ENCODE results near the gene ACE. TPM values are rescaled to one million over a fixed set of nuclear protein-coding genes. Genes with fewer than 3 reads are reported as not detected.

ACE gene
- total RNA-seq, 5 donors from 2014 or later (not counting 1 experiment from before 2014, with no cell fraction given), result 4.1 to 37.0 (median 12.8) TPM

DNA sequence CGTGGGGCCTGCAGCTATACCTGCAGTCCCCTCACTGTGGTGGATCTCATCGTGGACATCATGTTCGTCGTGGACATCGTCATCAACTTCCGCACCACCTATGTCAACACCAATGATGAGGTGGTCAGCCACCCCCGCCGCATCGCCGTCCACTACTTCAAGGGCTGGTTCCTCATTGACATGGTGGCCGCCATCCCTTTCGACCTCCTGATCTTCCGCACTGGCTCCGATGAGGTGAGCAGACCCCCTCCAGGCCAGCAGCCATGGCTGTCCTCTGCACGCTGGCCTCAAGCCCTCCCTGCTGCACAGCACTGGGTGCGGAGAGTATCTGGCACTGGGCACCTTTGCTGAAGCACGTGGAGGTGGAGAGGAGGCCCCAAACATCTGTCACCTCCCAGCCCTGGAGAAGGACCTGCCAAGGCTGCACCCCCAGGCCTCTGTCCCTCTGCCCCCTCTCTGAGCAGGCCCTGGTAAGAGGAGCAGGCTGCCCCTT is 57.3 kb downstream of the ACE start:
- H3K4me3 Mint-ChIP-seq, result no peak overlapping the region
- H3K27ac Mint-ChIP-seq, result no peak overlapping the region
- H3K27me3 Mint-ChIP-seq, result peaks cover 19 to 25% of the 10 kb centered on the region in 2 donors
- peaks cover 3 to 31% of the 10 kb centered on the region in 2 experiments for H3K27me3 ChIP-seq (replicated peaks in 1 of 2; ENCODE audit: control insufficient read depth in 2 of 2, extremely low read depth in 1 of 2, insufficient read depth in 2 of 2, low read length in 1 of 2)
- H3K4me3 ChIP-seq (ENCODE audit: control insufficient read depth in 1 of 2, extremely low read depth in 1 of 2, low read length in 1 of 2), result no peak overlapping the region
- 91% methylated on average over 16 of the region's 17 CpGs for WGBS (ENCODE audit: insufficient coverage)
- DNase-seq (no peak), ATAC-seq (replicated peaks in 1 of 4) (no peak)
- ChIA-PET POLR2A (no interaction called here), CTCF (no interaction called here)
- no peak overlapping the region for H3K27ac ChIP-seq (ENCODE audit: low read length)
- no peaks in the 10 kb centered on the region for H3K9me3 Mint-ChIP-seq
- peaks cover 0 to 12% of the 10 kb centered on the region in 2 experiments for H3K4me1 ChIP-seq (ENCODE audit: control insufficient read depth in 1 of 2, extremely low read depth in 1 of 2, insufficient read depth in 2 of 2, low read length in 2 of 2)
- H3K4me1 Mint-ChIP-seq, result peaks cover 0 to 4% (median 4%) of the 10 kb centered on the region in 3 donors
- no peaks in the 10 kb centered on the region for H3K36me3 ChIP-seq (ENCODE audit: control insufficient read depth in 2 of 2, extremely low read depth in 1 of 2, insufficient read depth in 1 of 2, low read length in 1 of 2)
- H3K36me3 Mint-ChIP-seq, result no peaks in the 10 kb centered on the region
- H3K9me3 ChIP-seq, result no peaks in the 10 kb centered on the region

DNA sequence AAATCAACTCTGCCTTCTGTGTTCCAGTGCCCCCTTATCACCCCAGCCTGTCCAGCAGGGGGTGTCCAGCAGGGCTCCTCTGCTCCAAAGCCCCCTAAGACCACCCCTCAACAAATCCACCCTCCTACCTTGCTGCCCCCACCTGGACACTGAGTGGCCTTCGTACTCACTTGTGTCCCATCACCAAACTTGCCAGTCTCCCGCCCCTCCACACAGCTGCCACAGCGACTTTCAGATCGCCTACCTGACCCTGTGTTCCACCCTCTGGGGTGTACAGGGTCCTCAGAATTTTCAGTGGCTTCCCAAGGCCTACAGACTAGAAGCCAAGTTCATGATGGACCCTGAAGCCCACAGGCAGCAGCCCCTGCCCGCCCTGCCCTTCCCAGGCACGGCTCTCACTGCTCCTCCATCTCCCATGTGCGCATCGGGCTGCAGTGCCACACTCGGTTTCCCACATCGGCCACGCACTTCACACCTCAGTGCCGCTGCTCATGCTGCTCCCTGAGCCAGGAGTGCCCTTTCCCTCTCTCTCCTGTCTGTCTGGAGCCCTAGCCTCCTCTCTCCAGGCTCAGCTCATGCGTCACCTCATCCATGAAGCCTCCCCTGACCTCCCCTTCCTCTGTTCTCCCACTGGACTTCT is 58.1 kb downstream of the ACE start:
- no peak overlapping the region for H3K27ac Mint-ChIP-seq
- no peak overlapping the region for H3K4me3 Mint-ChIP-seq
- peaks cover 28 to 33% of the 10 kb centered on the region in 2 donors for H3K27me3 Mint-ChIP-seq
- ATAC-seq (replicated peaks in 1 of 4), result no peak
- Histone ChIP-seq H3K9me3 (no peaks in the 10 kb centered on the region), H3K36me3 (ENCODE audit: control insufficient read depth in 2 of 2, extremely low read depth in 1 of 2, insufficient read depth in 1 of 2, low read length in 1 of 2) (no peaks in the 10 kb centered on the region), H3K27me3 (replicated peaks in 1 of 2; ENCODE audit: control insufficient read depth in 2 of 2, extremely low read depth in 1 of 2, insufficient read depth in 2 of 2, low read length in 1 of 2) (peaks cover 3 to 39% of the 10 kb centered on the region in 2 experiments), H3K27ac (ENCODE audit: low read length) (no peak overlapping the region), H3K4me1 (ENCODE audit: control insufficient read depth in 1 of 2, extremely low read depth in 1 of 2, insufficient read depth in 2 of 2, low read length in 2 of 2) (peaks cover 0 to 12% of the 10 kb centered on the region in 2 experiments), H3K4me3 (ENCODE audit: control insufficient read depth in 1 of 2, extremely low read depth in 1 of 2, low read length in 1 of 2) (no peak overlapping the region)
- CTCF ChIA-PET, result no interaction called here
- no peaks in the 10 kb centered on the region for H3K9me3 Mint-ChIP-seq
- peaks cover 0 to 9% (median 6%) of the 10 kb centered on the region in 3 donors for H3K4me1 Mint-ChIP-seq
- no peaks in the 10 kb centered on the region for H3K36me3 Mint-ChIP-seq
- no peak for DNase-seq
- POLR2A ChIA-PET, result no interaction called here
- 79% methylated on average over 13 of the region's 13 CpGs for WGBS (ENCODE audit: insufficient coverage)

DNA sequence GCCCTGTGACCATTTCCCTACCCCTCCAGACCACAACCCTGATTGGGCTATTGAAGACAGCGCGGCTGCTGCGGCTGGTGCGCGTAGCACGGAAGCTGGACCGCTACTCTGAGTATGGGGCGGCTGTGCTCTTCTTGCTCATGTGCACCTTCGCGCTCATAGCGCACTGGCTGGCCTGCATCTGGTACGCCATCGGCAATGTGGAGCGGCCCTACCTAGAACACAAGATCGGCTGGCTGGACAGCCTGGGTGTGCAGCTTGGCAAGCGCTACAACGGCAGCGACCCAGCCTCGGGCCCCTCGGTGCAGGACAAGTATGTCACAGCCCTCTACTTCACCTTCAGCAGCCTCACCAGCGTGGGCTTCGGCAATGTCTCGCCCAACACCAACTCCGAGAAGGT is 58.8 kb downstream of the ACE start:
- Mint-ChIP-seq H3K9me3 (no peaks in the 10 kb centered on the region), H3K27ac (no peak overlapping the region)
- CTCF ChIA-PET, result no interaction called here

DNA sequence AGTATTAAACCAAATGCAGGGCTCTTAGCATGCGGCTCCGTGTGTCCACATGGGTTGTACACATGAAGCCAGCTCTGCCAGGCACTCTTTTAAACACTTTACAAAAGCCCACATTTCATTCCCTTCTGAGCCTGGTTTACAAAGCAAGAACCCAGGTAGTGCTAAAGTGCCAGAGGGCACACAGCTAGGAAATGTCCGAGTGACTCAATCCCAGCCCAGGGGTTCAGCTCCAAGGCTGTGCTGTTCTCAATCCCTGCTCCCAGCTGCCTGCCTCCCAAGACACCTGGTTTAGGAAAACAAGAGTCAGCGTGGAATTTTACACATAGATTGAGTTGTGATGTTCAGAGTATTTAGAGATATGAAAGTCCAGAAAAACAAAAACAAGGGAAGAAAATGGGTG is 60.1 kb downstream of the ACE start:
- Mint-ChIP-seq H3K4me1 (peaks cover 0 to 9% (median 6%) of the 10 kb centered on the region in 3 donors), H3K36me3 (no peaks in the 10 kb centered on the region), H3K4me3 (peak overlapping the region in 1 of 3 donors; percentile 29), H3K9me3 (no peaks in the 10 kb centered on the region), H3K27me3 (peaks cover 34 to 38% of the 10 kb centered on the region in 2 donors), H3K27ac (no peak overlapping the region)
- WGBS (ENCODE audit: insufficient coverage), result 94% methylated on average over 4 of the region's 4 CpGs
- Histone ChIP-seq H3K9me3 (no peaks in the 10 kb centered on the region), H3K27me3 (replicated peaks in 1 of 2; ENCODE audit: control insufficient read depth in 2 of 2, extremely low read depth in 1 of 2, insufficient read depth in 2 of 2, low read length in 1 of 2) (peaks cover 3 to 55% of the 10 kb centered on the region in 2 experiments), H3K36me3 (ENCODE audit: control insufficient read depth in 2 of 2, extremely low read depth in 1 of 2, insufficient read depth in 1 of 2, low read length in 1 of 2) (no peaks in the 10 kb centered on the region), H3K27ac (ENCODE audit: low read length) (no peak overlapping the region), H3K4me1 (ENCODE audit: control insufficient read depth in 1 of 2, extremely low read depth in 1 of 2, insufficient read depth in 2 of 2, low read length in 2 of 2) (peaks cover 0 to 12% of the 10 kb centered on the region in 2 experiments), H3K4me3 (ENCODE audit: control insufficient read depth in 1 of 2, extremely low read depth in 1 of 2, low read length in 1 of 2) (no peak overlapping the region)
- CTCF ChIA-PET, result interaction anchor here in 1 of 2 donors (0.7 kb wide), 2 partner anchors 81 to 109 kb away, joined by 4 to 7 read pairs; no protein-coding TSS in a partner anchor
- ATAC-seq (replicated peaks in 1 of 4), result no peak
- DNase-seq, result no peak
- POLR2A ChIA-PET, result no interaction called here

More for the DNA sequence above, 58.8 kb downstream of the ACE start:
- DNase-seq (no peak), ATAC-seq (replicated peaks in 1 of 4) (no peak)
- peaks cover 3 to 44% of the 10 kb centered on the region in 2 experiments for H3K27me3 ChIP-seq (replicated peaks in 1 of 2; ENCODE audit: control insufficient read depth in 2 of 2, extremely low read depth in 1 of 2, insufficient read depth in 2 of 2, low read length in 1 of 2)
- Mint-ChIP-seq H3K4me3 (no peak overlapping the region), H3K36me3 (no peaks in the 10 kb centered on the region), H3K27me3 (peaks cover 30 to 36% of the 10 kb centered on the region in 2 donors), H3K4me1 (peaks cover 0 to 9% (median 6%) of the 10 kb centered on the region in 3 donors)
- 92% methylated on average over 22 of the region's 24 CpGs for WGBS (ENCODE audit: insufficient coverage)
- H3K4me3 ChIP-seq (ENCODE audit: control insufficient read depth in 1 of 2, extremely low read depth in 1 of 2, low read length in 1 of 2), result no peak overlapping the region
- H3K27ac ChIP-seq (ENCODE audit: low read length), result no peak overlapping the region
- no peaks in the 10 kb centered on the region for H3K9me3 ChIP-seq
- H3K4me1 ChIP-seq (ENCODE audit: control insufficient read depth in 1 of 2, extremely low read depth in 1 of 2, insufficient read depth in 2 of 2, low read length in 2 of 2), result peaks cover 0 to 12% of the 10 kb centered on the region in 2 experiments
- POLR2A ChIA-PET, result no interaction called here
- no peaks in the 10 kb centered on the region for H3K36me3 ChIP-seq (ENCODE audit: control insufficient read depth in 2 of 2, extremely low read depth in 1 of 2, insufficient read depth in 1 of 2, low read length in 1 of 2)

DNA sequence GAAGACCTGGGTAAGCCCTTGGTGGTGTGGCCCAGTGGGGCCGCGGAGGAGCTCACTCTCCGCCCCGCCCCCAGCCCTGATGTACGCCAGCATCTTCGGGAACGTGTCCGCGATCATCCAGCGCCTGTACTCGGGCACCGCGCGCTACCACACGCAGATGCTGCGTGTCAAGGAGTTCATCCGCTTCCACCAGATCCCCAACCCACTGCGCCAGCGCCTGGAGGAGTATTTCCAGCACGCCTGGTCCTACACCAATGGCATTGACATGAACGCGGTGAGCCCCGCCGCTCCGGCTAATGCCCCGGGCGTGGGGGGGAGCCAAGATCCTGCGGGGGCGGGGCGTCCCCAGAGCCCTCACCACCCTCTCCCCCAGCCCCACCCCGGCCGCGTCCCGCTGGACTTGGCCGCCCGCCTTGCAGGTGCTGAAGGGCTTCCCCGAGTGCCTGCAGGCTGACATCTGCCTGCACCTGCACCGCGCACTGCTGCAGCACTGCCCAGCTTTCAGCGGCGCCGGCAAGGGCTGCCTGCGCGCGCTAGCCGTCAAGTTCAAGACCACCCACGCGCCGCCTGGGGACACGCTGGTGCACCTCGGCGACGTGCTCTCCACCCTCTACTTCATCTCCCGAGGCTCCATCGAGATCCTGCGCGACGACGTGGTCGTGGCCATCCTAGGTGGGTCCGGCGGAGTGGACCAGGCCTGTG is 61.3 kb downstream of the ACE start:
- Histone ChIP-seq H3K36me3 (ENCODE audit: control insufficient read depth in 2 of 2, extremely low read depth in 1 of 2, insufficient read depth in 1 of 2, low read length in 1 of 2) (no peaks in the 10 kb centered on the region), H3K4me1 (ENCODE audit: control insufficient read depth in 1 of 2, extremely low read depth in 1 of 2, insufficient read depth in 2 of 2, low read length in 2 of 2) (peaks cover 0 to 12% of the 10 kb centered on the region in 2 experiments), H3K27me3 (replicated peaks in 1 of 2; ENCODE audit: control insufficient read depth in 2 of 2, extremely low read depth in 1 of 2, insufficient read depth in 2 of 2, low read length in 1 of 2) (peaks cover 3 to 59% of the 10 kb centered on the region in 2 experiments), H3K27ac (ENCODE audit: low read length) (no peak overlapping the region), H3K9me3 (no peaks in the 10 kb centered on the region), H3K4me3 (ENCODE audit: control insufficient read depth in 1 of 2, extremely low read depth in 1 of 2, low read length in 1 of 2) (no peak overlapping the region)
- CTCF ChIA-PET, result no interaction called here
- ATAC-seq (replicated peaks in 1 of 4), result peak in 3 of 4 experiments; percentile 26 to 42 (median 33)
- peak in 1 of 35 experiments; percentile 6 for DNase-seq
- H3K27me3 Mint-ChIP-seq, result peaks cover 34 to 38% of the 10 kb centered on the region in 2 donors
- 17% methylated on average over 36 of the region's 62 CpGs for WGBS (ENCODE audit: insufficient coverage)
- H3K9me3 Mint-ChIP-seq, result no peaks in the 10 kb centered on the region
- POLR2A ChIA-PET, result no interaction called here
- peaks cover 0 to 9% (median 6%) of the 10 kb centered on the region in 3 donors for H3K4me1 Mint-ChIP-seq
- H3K4me3 Mint-ChIP-seq, result peak overlapping the region in 2 of 3 donors; percentile 30 to 34
- H3K36me3 Mint-ChIP-seq, result no peaks in the 10 kb centered on the region
- no peak overlapping the region for H3K27ac Mint-ChIP-seq

DNA sequence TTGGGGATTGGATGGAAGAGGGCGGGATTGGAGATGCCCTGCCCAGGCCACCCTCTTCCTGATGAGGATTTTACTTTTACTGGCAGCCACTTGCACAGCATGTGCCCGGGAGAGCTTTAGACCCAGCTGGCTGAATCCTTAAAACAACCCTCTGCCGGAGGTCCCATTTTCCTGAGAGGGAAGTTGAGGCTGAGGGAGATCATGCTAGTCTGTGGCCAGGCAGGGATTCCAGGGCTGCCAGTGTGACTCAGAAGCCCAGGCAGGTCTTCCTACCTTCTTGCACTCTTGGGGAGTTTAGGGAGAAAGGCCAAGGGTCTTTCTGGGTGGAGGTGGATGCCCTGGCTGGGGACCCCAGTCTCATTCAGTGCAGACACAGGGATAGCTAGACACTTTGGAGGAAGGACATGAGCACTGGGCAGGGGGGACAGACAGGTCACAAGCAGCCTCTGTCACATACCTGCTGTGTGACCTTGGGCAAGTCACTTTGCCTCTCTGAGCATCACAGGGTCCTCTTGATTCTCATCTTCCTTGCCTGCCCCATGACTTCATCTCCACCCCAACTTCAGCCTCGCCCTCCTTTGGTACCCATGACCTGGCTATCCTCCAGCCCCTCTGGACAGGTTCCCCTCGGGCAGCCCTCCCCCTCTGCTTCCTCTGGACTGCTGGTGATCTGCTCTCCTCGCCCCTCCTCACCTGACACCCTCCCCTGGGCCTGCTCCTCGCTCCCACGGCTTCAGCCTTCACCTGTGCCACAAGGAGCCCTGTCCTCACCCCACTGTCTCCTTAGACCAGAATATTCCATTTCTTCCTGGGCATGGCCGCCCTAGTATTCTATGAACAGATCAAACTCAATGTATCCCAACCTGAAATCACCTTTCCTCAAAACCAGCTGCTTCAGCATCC is 62.1 kb downstream of the ACE start:
- Histone ChIP-seq H3K9me3 (no peaks in the 10 kb centered on the region), H3K27ac (ENCODE audit: low read length) (no peak overlapping the region), H3K4me3 (ENCODE audit: control insufficient read depth in 1 of 2, extremely low read depth in 1 of 2, low read length in 1 of 2) (no peak overlapping the region), H3K27me3 (replicated peaks in 1 of 2; ENCODE audit: control insufficient read depth in 2 of 2, extremely low read depth in 1 of 2, insufficient read depth in 2 of 2, low read length in 1 of 2) (peaks cover 3 to 59% of the 10 kb centered on the region in 2 experiments), H3K36me3 (ENCODE audit: control insufficient read depth in 2 of 2, extremely low read depth in 1 of 2, insufficient read depth in 1 of 2, low read length in 1 of 2) (no peaks in the 10 kb centered on the region), H3K4me1 (ENCODE audit: control insufficient read depth in 1 of 2, extremely low read depth in 1 of 2, insufficient read depth in 2 of 2, low read length in 2 of 2) (peaks cover 0 to 12% of the 10 kb centered on the region in 2 experiments)
- POLR2A ChIA-PET, result no interaction called here
- Mint-ChIP-seq H3K4me1 (peaks cover 0 to 9% (median 6%) of the 10 kb centered on the region in 3 donors), H3K9me3 (no peaks in the 10 kb centered on the region), H3K27ac (peak overlapping the region in 1 of 2 donors; percentile 15), H3K27me3 (peaks cover 34 to 38% of the 10 kb centered on the region in 2 donors), H3K36me3 (no peaks in the 10 kb centered on the region), H3K4me3 (peak overlapping the region in 1 of 3 donors; percentile 30)
- CTCF ChIA-PET, result interaction anchor here in 1 of 2 donors (0.6 kb wide), 1 partner anchor 9 kb away, joined by 3 read pairs; no protein-coding TSS in a partner anchor
- 76% methylated on average over 8 of the region's 9 CpGs for WGBS (ENCODE audit: insufficient coverage)
- no peak for ATAC-seq (replicated peaks in 1 of 4)
- no peak for DNase-seq

Measured in T-cell (primary cell).